A172 (cell line): ENCODE data around the gene MLKL. TPM values are rescaled to one million over a fixed set of nuclear protein-coding genes. Genes with fewer than 3 reads are reported as not detected.
"Not testable (repeated sequence)": the region's sequence is repeated elsewhere in the genome, so short reads cannot be mapped to it uniquely, and the experiment has no call there.

Source experiments
- DNase-seq: peaks from one replicate; pipeline ENCODE4 v3.0.0-alpha.2; 2015; ENCODE audit warnings: low spot score
- total RNA-seq: library from RNA; depleted of rRNA; stranded (reverse); fragments of >200 nt; shearing (Covaris generic); gene quantifications from 2 replicates; pipeline ENCODE4 v1.2.3, GENCODE V29; 2014

Gene MLKL
- total RNA-seq, 1 experiment from 2014 or later = 16.0 TPM

DNA sequence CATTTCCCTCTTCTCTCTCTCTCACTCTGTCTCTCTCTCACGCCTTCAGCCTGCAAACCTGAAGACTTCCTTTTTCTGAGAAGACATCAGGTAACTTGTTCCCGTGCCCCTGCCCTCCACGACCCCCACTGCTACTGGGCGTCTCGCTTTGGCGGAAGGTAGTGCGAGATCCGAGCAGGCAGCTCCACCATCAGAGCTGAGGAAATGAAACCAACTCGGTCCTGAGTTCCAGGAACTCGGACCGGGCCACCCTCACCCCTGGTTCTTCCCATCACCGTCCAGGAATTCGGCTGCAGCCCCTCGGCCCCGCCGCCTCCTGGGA, 585 bp downstream of the MLKL start:
- peak; percentile 27 for DNase-seq

- DNase-seq = no peak
Observed at GRCh38 chr16:74699666-74700065, 996 bp downstream of the MLKL start.

DNA sequence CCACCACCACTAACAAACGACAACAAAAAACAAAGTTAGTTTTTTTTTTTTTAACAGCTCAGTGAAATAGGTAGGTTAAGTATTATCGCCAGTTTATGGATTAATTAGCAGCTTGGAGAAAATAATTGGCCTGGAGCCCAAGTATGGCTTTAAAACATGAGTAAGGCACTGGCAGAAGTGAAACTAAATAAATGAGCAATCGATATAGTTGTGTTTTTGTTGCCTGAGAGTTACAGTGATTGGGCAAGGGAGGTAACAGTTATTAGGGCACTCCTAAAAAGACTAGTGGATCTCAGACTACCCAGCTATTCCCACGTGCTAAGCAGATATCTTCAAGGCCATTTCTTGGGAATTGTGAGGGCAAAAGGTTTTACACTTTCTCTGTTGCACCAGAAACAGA, 2.4 kb downstream of the MLKL start:
- no peak for DNase-seq

GRCh38 chr16:74695450-74696422, 4.9 kb downstream of the MLKL start:
- DNase-seq = peak; percentile 94

- no peak for DNase-seq
Observed at GRCh38 chr16:74691093-74691855, 9.4 kb downstream of the MLKL start.

DNA sequence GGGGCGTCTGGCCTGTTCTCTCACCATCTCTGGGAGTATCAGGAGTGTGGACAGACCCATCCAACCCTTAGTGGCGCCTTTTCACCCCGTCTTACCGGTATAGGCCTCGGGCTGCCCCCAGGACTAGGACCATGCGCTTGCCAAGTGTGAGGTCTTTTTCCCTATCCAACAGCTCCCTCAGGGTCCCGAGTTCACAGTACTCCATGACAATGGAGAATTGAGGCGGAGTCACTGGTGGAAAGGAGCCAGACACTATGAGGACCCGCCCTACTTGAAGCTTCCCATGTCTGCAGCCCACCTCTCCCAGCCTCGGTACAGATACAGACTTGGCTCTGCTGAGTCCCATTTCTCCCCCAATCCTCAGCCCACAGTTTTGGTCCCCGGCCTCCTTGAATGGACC, 18.1 kb downstream of the MLKL start:
- no peak for DNase-seq

DNA sequence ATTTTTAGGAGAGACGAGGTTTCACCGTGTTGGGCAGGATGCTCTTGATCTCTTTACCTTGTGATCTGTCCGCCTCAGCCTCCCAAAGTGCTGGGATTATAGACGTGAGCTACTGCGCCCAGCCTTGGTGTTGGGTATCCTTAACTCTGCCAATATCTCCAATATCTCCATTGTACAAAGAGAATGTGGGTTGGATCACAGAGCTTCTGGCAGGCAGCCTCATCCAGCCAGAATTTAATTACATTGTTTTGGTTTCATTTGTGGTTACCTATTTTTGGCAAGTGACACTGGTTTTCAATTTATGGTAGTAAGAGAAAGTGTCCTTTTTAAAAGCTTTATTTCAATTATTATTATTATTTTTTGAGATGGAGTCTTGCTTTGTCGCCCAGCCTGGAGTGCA, 20.0 kb downstream of the MLKL start:
- no peak for DNase-seq

- DNase-seq = no peak
Observed at GRCh38 chr16:74679983-74680382, 20.7 kb downstream of the MLKL start.

- DNase-seq = no peak
Observed at GRCh38 chr16:74677868-74678267, 22.8 kb downstream of the MLKL start.

GRCh38 chr16:74673876-74674275, 26.8 kb downstream of the MLKL start:
- DNase-seq = no peak

GRCh38 chr16:74668877-74669276, 31.8 kb downstream of the MLKL start:
- not testable (repeated sequence) for DNase-seq

DNA sequence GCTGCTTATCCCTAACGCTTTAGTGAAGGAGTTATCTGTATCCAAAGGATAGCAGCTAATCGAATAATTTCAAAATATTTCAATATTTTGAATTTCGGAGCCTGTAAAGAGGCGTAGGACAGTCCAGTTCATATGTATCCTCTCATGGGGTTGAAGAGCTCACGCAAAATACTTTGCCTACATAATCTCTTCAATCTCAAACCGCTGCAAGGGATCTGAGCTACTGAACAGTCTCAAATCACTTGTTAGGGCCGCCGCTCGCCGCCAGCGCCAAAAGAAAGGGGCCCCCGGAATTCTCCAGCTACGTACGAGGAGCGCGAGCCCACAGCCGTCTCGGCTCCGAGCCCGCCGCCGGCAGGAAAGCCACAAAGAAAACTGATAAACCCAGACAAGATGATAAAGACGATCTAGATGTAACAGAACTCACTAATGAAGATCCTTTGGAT, 33.4 kb downstream of the MLKL start:
- no peak for DNase-seq

DNA sequence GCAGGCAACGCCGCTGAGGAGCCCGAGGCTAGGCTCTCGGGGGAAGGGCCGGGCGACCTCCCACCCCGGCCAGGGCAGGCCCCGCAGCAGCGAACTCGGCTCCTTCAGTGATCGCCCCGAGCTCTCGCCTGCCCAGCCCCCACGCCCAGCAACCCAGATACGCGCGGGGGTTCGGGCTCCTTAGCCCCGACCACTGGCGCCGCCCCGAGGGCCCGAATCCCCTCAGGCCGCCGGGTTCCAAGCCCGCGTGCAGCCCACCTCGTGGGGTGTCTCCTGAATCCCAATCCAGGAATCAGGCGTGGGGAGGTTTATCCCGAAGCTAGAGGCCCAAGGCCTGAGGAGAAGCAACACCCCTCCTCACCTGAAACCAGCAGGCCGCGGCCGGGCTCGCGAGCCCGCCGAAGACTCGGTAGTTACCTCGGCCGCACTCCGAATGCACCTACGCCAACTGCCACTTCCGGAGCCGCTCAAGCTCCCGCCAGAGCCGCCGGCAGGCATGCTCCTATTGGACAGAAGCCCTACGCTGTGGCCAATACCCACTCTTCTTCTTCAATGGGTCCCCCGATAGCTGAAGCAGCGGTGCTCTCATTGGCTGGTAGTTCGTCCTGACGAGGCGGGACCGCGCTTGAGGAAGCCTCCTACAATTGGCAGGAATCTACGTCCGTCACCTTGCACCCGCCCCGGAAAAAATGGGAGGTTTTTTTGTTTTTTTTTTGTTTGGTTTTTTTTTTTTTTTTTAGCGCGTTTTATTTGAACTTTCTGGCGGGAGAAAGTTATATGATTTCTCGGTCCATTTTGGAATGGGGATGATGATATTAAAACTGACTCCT, 34.0 kb downstream of the MLKL start, which contains the start of gene RFWD3:
Gene RFWD3 (minus strand): TSS at position 453 of the 830 bp plus-strand sequence. CDS start 5,428 bp downstream, outside the sequence.
- DNase-seq = peak; percentile 99

DNA sequence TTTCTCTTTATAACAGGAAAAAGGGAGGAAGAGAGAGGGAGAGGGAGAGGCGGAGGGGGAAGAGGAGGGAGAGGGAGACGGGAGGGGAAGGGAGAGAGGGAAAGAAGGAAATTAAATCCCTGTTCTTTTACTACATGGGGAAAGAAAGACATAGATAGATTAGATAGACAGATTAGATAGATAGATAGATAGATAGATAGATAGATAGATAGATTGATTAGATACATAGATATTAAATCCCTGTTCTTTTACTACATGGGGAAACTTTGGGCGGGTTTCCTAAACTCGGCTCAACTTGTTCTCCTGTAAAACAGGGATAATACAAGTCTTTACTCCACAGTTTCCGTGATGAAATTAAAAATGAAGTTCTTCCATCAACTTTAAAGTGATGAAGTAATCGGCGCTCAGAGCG, 34.6 kb downstream of the MLKL start:
- no peak for DNase-seq

GRCh38 chr16:74661064-74661463, 39.6 kb downstream of the MLKL start:
- no peak for DNase-seq

DNA sequence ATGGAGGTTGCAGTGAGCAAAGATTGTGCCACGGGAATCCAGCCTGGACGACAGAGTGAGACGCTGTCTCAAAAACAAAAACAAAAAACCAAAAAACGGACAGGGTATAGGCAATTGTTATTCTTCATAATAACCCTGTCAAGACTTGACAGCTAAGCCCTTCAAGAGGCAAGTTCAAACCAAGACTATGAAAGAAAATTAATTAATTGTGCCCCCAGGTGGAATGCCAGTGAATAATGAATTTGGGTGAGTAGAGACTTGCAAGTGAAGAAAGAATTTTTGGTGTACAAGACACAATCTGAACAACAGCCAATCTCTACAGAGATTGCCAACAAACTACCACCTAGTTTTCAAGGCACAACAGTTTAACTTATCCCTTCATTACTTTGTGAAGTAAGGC, 40.3 kb downstream of the MLKL start:
- DNase-seq = no peak

- DNase-seq = no peak
Observed at GRCh38 chr16:74659041-74659440, 41.6 kb downstream of the MLKL start.

GRCh38 chr16:74657870-74658642, 42.6 kb downstream of the MLKL start:
- no peak for DNase-seq

DNA sequence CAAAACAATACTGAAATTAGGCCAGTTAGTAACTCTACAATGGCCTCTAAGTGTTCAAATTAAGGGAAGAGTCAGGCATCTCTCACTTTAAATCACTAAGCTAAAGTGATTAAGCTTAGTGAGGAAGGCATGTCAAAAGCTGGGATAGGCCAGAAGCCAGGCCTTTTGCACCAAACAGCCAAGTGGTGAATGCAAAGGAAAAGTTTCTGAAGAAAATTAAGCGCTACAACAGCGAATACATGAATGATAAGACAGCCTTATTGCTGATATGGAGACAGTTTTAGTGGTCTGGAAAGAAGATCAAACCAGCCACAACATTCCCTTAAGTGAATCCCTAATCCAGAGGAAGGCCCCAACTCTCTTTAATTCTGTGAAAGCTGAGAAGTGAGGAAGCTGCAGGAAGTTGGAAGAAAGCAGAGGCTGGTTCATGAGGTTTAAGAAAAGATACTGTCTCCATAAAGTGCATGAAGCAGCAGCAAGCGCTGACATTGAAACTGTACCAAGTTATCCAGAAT, 46.1 kb downstream of the MLKL start:
- no peak for DNase-seq

DNA sequence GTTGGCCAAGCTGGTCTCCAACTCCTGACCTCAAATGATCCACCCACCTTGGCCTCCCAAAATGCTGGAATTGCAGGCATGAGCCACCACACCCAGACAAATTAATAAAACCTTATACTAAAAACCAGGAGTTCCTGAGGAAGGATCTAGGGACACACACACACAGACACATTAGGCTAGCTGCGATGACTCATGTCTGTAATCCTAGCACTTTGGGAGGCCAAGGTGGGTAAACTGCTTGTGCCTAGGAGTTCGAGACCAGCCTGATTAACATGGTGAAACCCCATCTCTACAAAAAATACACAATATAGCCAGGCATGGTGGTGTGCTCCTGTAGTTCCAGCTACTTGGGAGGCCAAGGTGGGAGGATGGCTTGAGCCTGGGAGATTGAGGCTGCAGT, 47.8 kb downstream of the MLKL start:
- DNase-seq = not testable (repeated sequence)

DNA sequence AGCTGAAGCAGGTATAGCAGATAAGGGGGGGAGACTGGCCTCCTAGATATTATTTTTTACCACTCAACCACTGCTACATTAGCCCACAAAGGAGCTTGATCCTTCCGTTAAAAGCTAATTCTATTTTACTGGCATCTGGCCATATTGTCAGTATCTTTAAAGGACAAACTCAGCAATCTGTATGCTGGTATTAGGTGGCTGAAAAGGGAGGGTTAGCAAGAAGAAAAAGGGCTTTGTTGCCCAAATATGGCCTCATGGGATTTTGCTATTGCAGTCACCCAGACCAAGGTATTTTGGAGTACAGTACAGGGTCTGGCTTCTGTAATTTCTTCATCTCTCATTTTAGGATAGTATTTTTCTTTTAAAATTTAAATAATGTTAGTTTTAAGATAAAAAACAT, 48.4 kb downstream of the MLKL start:
- no peak for DNase-seq
